GM23338 (cell line): Measurements from ENCODE around the gene WIPF1. TPM values are rescaled to one million over a fixed set of nuclear protein-coding genes. Genes with fewer than 3 reads are reported as not detected.

ENCODE experiments used
- ATAC-seq: fragments of 200-7000 bp; cut with Tn5 transposase; 3 replicates; pipeline ENCODE4 v1.9.1; 2020
- DNase-seq: peaks from one replicate; pipeline ENCODE4 v3.0.0-alpha.2; 2015; ENCODE audit warnings: low spot score
- H2AFZ ChIP-seq: fragments of 200-600 bp; sonication (generic); 2 replicates; pipeline ENCODE4 v1.8.0; 2016; ENCODE audit warnings: antibody characterized with exemption, mild to moderate bottlenecking, moderate library complexity
- H3F3A ChIP-seq: fragments of 200-600 bp; sonication (generic); replicated peaks from 2 replicates; pipeline ENCODE4 v1.8.0; 2017; ENCODE audit warnings: antibody characterized with exemption, mixed run types, low read depth
- H3K27ac ChIP-seq: fragments of 200-600 bp; sonication (generic); 2 replicates; pipeline ENCODE4 v1.6.1; 2016; ENCODE audit warnings: low read depth
- H3K27me3 ChIP-seq: fragments of 200-600 bp; sonication (generic); 2 replicates; pipeline ENCODE4 v1.8.0; 2016; ENCODE audit warnings: mild to moderate bottlenecking, mixed run types, moderate library complexity; ENCODE audit not compliant: insufficient read depth
- H3K36me3 ChIP-seq: fragments of 200-600 bp; sonication (generic); 2 replicates; pipeline ENCODE4 v1.8.0; 2016; ENCODE audit warnings: mild to moderate bottlenecking; ENCODE audit not compliant: insufficient read depth
- H3K4me1 ChIP-seq: fragments of 200-600 bp; sonication (generic); 2 replicates; pipeline ENCODE4 v1.8.0; 2016; ENCODE audit warnings: mild to moderate bottlenecking, moderate library complexity; ENCODE audit not compliant: insufficient read depth
- H3K4me2 ChIP-seq: fragments of 200-600 bp; sonication (generic); 2 replicates; pipeline ENCODE4 v1.7.1; 2017; ENCODE audit warnings: mixed run types
- H3K4me3 ChIP-seq: fragments of 200-600 bp; sonication (generic); 2 replicates; pipeline ENCODE4 v1.6.1; 2016; ENCODE audit warnings: mixed run types
- H3K79me2 ChIP-seq: fragments of 200-600 bp; sonication (generic); replicated peaks from 2 replicates; pipeline ENCODE4 v1.8.0; 2017; ENCODE audit warnings: mild to moderate bottlenecking; ENCODE audit not compliant: insufficient read depth
- H3K9me2 ChIP-seq: fragments of 200-600 bp; sonication (generic); 2 replicates; pipeline ENCODE4 v1.8.0; 2017; ENCODE audit not compliant: insufficient read depth
- H4K20me1 ChIP-seq: fragments of 200-600 bp; sonication (generic); replicated peaks from 2 replicates; pipeline ENCODE4 v1.8.0; 2017; ENCODE audit warnings: mild to moderate bottlenecking; ENCODE audit not compliant: insufficient read depth
- H3K27ac Mint-ChIP-seq: 2 replicates; pipeline ENCODE4 v1.8.0; 2020; ENCODE audit warnings: inconsistent platforms, mild to moderate bottlenecking, moderate library complexity, mixed read lengths
- H3K27me3 Mint-ChIP-seq: 3 replicates; pipeline ENCODE4 v1.8.0; 2022; ENCODE audit warnings: low read depth, mild to moderate bottlenecking, moderate library complexity, mixed read lengths, inconsistent platforms; ENCODE audit not compliant: insufficient read depth, poor library complexity
- H3K36me3 Mint-ChIP-seq: 3 replicates; pipeline ENCODE4 v1.8.0; 2021; ENCODE audit warnings: low read depth, mild to moderate bottlenecking, inconsistent platforms, moderate library complexity, mixed read lengths
- H3K4me1 Mint-ChIP-seq: 3 replicates; pipeline ENCODE4 v1.8.0; 2020; ENCODE audit warnings: mild to moderate bottlenecking, inconsistent platforms, mixed read lengths
- H3K4me3 Mint-ChIP-seq: 3 replicates; pipeline ENCODE4 v1.8.0; 2021; ENCODE audit warnings: moderate library complexity, mild to moderate bottlenecking, inconsistent platforms, mixed read lengths
- H3K9me3 Mint-ChIP-seq: 3 replicates; pipeline ENCODE4 v1.8.0; 2020; ENCODE audit warnings: moderate library complexity, mild to moderate bottlenecking, inconsistent platforms, mixed read lengths
- CREB1 ChIP-seq: fragments of 250-450 bp; sonication (Bioruptor Pico); IDR thresholded peaks from 2 replicates; pipeline ENCODE4 v1.5.0; 2020; ENCODE audit warnings: low read depth, mild to moderate bottlenecking, moderate library complexity
- CTCF ChIP-seq, 2 experiments: fragments of 200-600 bp in 1 of 2; sonication (generic) in 1 of 2; conservative IDR thresholded peaks; 2 replicates each; pipeline versions ENCODE4 v1.5.1 to v1.6.1; 2016 to 2017; ENCODE audit warnings: antibody characterized with exemption in 2 of 2, low read depth in 2 of 2, mild to moderate bottlenecking in 2 of 2, moderate library complexity in 1 of 2
- JUNB ChIP-seq: IDR thresholded peaks from one replicate; pipeline ENCODE4 v1.6.1; 2016; ENCODE audit warnings: antibody characterized with exemption; ENCODE audit not compliant: unreplicated experiment
- POLR2AphosphoS5 ChIP-seq: IDR thresholded peaks from 2 replicates; pipeline ENCODE4 v1.6.1; 2016; ENCODE audit warnings: antibody characterized with exemption, low read depth
- STAT1 ChIP-seq: IDR thresholded peaks from one replicate; pipeline ENCODE4 v1.6.1; 2016; ENCODE audit warnings: antibody characterized with exemption; ENCODE audit not compliant: unreplicated experiment
- ZNF114 ChIP-seq: fragments of 250-450 bp; sonication (Bioruptor Pico); IDR thresholded peaks from 2 replicates; pipeline ENCODE4 v1.5.0; 2020; ENCODE audit warnings: mild to moderate bottlenecking, moderate library complexity
- ZNF331 ChIP-seq: fragments of 250-450 bp; sonication (Bioruptor Pico); IDR thresholded peaks from 2 replicates; pipeline ENCODE4 v1.5.0; 2020; ENCODE audit warnings: low read depth, mild to moderate bottlenecking, moderate library complexity
- polyA plus RNA-seq: library from polyadenylated mRNA; unstranded; fragments of >200 nt; fragmentation: Nextera tagmentation; extraction: Ambion mirVana; gene quantifications from 2 replicates; pipeline ENCODE4 v1.2.1, GENCODE V29; 2016
- total RNA-seq: library from RNA; depleted of rRNA; stranded (reverse); fragments of >200 nt; shearing (Covaris generic); gene quantifications from 2 replicates; pipeline ENCODE4 v1.2.3, GENCODE V29; 2014
- TF ChIP-seq, protein P1 (sequence below): fragments of 250-450 bp; sonication (Bioruptor Pico); IDR thresholded peaks from 2 replicates; pipeline ENCODE4 v1.5.0; 2020; ENCODE audit warnings: mild to moderate bottlenecking, moderate library complexity

The WIPF1 gene
- total and polyA plus RNA-seq, 2 experiments from 2014 or later, result 3.0 to 6.0 TPM

DNA sequence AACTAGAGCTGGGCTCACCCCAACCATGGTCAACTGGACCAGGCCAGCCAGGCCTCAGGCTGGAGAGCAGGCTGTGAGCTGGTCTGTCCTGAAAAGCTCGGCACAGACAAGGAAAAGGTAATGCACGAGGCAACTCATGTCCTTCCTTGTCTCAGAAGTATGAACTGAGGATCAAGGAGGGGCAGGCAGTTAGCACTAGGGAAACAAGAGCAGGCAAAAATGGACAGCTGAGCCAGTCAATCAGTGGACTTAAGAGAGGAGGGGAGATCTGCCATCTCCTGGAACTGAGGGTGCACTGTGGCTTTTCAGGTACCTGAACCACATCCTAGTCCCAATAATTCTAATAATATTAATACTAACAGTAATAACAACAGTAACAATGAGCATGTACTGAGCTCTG is 20.6 kb upstream of the WIPF1 start (continued):
- TF ChIP-seq, protein P1, sequence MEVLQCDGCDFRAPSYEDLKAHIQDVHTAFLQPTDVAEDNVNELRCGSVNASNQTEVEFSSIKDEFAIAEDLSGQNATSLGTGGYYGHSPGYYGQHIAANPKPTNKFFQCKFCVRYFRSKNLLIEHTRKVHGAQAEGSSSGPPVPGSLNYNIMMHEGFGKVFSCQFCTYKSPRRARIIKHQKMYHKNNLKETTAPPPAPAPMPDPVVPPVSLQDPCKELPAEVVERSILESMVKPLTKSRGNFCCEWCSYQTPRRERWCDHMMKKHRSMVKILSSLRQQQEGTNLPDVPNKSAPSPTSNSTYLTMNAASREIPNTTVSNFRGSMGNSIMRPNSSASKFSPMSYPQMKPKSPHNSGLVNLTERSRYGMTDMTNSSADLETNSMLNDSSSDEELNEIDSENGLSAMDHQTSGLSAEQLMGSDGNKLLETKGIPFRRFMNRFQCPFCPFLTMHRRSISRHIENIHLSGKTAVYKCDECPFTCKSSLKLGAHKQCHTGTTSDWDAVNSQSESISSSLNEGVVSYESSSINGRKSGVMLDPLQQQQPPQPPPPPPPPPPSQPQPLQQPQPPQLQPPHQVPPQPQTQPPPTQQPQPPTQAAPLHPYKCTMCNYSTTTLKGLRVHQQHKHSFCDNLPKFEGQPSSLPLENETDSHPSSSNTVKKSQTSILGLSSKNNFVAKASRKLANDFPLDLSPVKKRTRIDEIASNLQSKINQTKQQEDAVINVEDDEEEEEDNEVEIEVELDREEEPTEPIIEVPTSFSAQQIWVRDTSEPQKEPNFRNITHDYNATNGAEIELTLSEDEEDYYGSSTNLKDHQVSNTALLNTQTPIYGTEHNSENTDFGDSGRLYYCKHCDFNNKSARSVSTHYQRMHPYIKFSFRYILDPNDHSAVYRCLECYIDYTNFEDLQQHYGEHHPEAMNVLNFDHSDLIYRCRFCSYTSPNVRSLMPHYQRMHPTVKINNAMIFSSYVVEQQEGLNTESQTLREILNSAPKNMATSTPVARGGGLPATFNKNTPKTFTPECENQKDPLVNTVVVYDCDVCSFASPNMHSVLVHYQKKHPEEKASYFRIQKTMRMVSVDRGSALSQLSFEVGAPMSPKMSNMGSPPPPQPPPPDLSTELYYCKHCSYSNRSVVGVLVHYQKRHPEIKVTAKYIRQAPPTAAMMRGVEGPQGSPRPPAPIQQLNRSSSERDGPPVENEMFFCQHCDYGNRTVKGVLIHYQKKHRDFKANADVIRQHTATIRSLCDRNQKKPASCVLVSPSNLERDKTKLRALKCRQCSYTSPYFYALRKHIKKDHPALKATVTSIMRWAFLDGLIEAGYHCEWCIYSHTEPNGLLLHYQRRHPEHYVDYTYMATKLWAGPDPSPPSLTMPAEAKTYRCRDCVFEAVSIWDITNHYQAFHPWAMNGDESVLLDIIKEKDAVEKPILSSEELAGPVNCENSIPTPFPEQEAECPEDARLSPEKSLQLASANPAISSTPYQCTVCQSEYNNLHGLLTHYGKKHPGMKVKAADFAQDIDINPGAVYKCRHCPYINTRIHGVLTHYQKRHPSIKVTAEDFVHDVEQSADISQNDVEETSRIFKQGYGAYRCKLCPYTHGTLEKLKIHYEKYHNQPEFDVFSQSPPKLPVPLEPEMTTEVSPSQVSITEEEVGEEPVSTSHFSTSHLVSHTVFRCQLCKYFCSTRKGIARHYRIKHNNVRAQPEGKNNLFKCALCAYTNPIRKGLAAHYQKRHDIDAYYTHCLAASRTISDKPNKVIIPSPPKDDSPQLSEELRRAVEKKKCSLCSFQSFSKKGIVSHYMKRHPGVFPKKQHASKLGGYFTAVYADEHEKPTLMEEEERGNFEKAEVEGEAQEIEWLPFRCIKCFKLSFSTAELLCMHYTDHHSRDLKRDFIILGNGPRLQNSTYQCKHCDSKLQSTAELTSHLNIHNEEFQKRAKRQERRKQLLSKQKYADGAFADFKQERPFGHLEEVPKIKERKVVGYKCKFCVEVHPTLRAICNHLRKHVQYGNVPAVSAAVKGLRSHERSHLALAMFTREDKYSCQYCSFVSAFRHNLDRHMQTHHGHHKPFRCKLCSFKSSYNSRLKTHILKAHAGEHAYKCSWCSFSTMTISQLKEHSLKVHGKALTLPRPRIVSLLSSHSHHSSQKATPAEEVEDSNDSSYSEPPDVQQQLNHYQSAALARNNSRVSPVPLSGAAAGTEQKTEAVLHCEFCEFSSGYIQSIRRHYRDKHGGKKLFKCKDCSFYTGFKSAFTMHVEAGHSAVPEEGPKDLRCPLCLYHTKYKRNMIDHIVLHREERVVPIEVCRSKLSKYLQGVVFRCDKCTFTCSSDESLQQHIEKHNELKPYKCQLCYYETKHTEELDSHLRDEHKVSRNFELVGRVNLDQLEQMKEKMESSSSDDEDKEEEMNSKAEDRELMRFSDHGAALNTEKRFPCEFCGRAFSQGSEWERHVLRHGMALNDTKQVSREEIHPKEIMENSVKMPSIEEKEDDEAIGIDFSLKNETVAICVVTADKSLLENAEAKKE, result no peak
- TF ChIP-seq ZNF331 (CRISPR knock-in tag) (no peak), CTCF (conservative IDR thresholded peaks at IDR 0.05; ENCODE audit: low read depth in 2 of 2) (no peak), CREB1 (CRISPR knock-in tag) (no peak), JUNB (no peak)

DNA sequence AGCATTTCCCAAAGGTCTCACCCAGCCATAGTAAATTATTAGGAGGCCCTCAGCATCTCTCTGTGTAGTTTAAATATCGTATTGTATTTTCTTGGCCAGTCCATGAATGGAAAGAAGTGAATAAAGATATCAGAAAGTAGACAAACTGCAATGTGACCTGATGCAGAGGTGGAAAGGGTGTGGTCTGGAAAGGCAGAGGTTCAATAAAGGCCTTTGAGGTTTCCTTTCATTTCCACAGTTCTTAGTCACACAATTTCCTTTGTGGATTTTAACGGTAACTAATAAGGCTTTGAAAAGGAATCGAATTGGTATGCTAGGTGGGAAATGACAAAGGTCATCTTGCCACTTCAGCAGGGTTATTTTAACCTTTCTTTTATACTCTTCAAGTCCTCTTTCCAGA is 20.1 kb upstream of the WIPF1 start:
- Mint-ChIP-seq H3K36me3 (no peaks in the 10 kb centered on the region), H3K4me1 (no peaks in the 10 kb centered on the region; the same call in 2 of the 3 replicates), H3K27me3 (no peaks in the 10 kb centered on the region), H3K9me3 (no peaks in the 10 kb centered on the region), H3K4me3 (no peak overlapping the region), H3K27ac (no peak overlapping the region)
- DNase-seq, result no peak
- Histone ChIP-seq H3K27ac (no peak overlapping the region), H3K36me3 (no peaks in the 10 kb centered on the region), H3K4me1 (no peaks in the 10 kb centered on the region), H3K79me2 (no peaks in the 10 kb centered on the region), H4K20me1 (no peaks in the 10 kb centered on the region), H3K4me2 (no peak overlapping the region), H2AFZ (no peak overlapping the region), H3K4me3 (no peak overlapping the region), H3K9me2 (no peaks in the 10 kb centered on the region), H3K27me3 (no peaks in the 10 kb centered on the region), H3F3A (no peaks in the 10 kb centered on the region)
- TF ChIP-seq, protein P1, result no peak
- TF ChIP-seq ZNF114 (no peak), STAT1 (no peak), POLR2AphosphoS5 (no peak)
- ATAC-seq, result no peak
